ENCODE data around the gene CCDC186.

GRCh38 chr10:114179148-114179547, 5.1 kb upstream of the CCDC186 start, which contains the start of gene TDRD1:
- no peak for TF ChIP-seq EZH2 (IDR thresholded peaks at IDR 0.05; ENCODE audit: insufficient read depth, low read length)
- no peak for TF ChIP-seq CTCF (IDR thresholded peaks at IDR 0.05; ENCODE audit: insufficient read depth, low read depth, low read length)
